Panc1 (cell line): ENCODE results near the gene ORM2. TPM values are rescaled to one million over a fixed set of nuclear protein-coding genes. Genes with fewer than 3 reads are reported as not detected.

Experiments used
- ATAC-seq: fragments of 200-7000 bp; cut with Tn5 transposase; 2 replicates; pipeline ENCODE4 v1.9.1; 2020; ENCODE audit warnings: mild to moderate bottlenecking, moderate library complexity
- BruUV-seq: library from RNA; stranded (reverse); fragments of 400-500 nt; replicated peaks from 2 replicates; lab custom pipeline; 2021; lab: Mats Ljungman, UMichigan
- CTCF ChIA-PET: fragments of 300-600 bp; sonication (Branson Sonifier 250); formaldehyde crosslinking; loops from one replicate; lab custom pipeline; 2022; ENCODE audit warnings: antibody characterized with exemption; lab: Charles Lee
- POLR2A ChIA-PET: fragments of 300-600 bp; sonication (Branson Sonifier 250); formaldehyde crosslinking; loops from one replicate; lab custom pipeline; 2022; ENCODE audit warnings: antibody characterized with exemption; lab: Charles Lee
- DNase-seq: peaks from one replicate; pipeline ENCODE4 v3.0.0-alpha.2; 2010; ENCODE audit warnings: low read depth, low spot score
- H3K27ac ChIP-seq: 2 replicates; pipeline ENCODE4 v1.5.1; 2011; ENCODE audit warnings: mild to moderate bottlenecking, low read length, inconsistent platforms
- H3K27me3 ChIP-seq: fragments of 200-500 bp; sonication (Bioruptor generic); 2 replicates; pipeline ENCODE4 v1.6.0; 2014; ENCODE audit warnings: low read length, inconsistent platforms; ENCODE audit not compliant: control insufficient read depth, insufficient read depth
- H3K36me3 ChIP-seq: fragments of 200-500 bp; sonication (Bioruptor generic); 2 replicates; pipeline ENCODE4 v1.5.1; 2014; ENCODE audit warnings: inconsistent platforms, mild to moderate bottlenecking, low read length, moderate library complexity; ENCODE audit not compliant: control insufficient read depth, insufficient read depth
- H3K4me1 ChIP-seq: 2 replicates; pipeline ENCODE4 v1.5.1; 2011; ENCODE audit warnings: inconsistent platforms, mild to moderate bottlenecking, low read length, moderate library complexity; ENCODE audit not compliant: control insufficient read depth, insufficient read depth
- H3K4me3 ChIP-seq, 2 experiments: 2 replicates each; pipeline ENCODE4 v1.5.1; 2011 to 2012; ENCODE audit warnings: low read depth in 2 of 2, low read length in 2 of 2, mild to moderate bottlenecking in 2 of 2, inconsistent platforms in 1 of 2, moderate library complexity in 1 of 2
- H3K9me3 ChIP-seq: fragments of 200-500 bp; sonication (Bioruptor generic); 2 replicates; pipeline ENCODE4 v1.5.1; 2014; ENCODE audit warnings: low read depth, mild to moderate bottlenecking, inconsistent platforms, low read length, moderate library complexity; ENCODE audit not compliant: control insufficient read depth, insufficient read depth
- POLR2AphosphoS5 ChIP-seq: IDR thresholded peaks from 2 replicates; pipeline ENCODE4 v1.6.1; 2012; ENCODE audit warnings: mild to moderate bottlenecking, low read depth, low read length, moderate library complexity
- SIN3A ChIP-seq: IDR thresholded peaks from 2 replicates; pipeline ENCODE4 v1.6.1; 2012; ENCODE audit warnings: low read depth, mild to moderate bottlenecking, low read length, moderate library complexity, borderline replicate concordance; ENCODE audit not compliant: insufficient read depth
- TCF7L2 ChIP-seq: IDR thresholded peaks from 2 replicates; pipeline ENCODE4 v1.6.1; 2011; ENCODE audit warnings: mild to moderate bottlenecking, low read depth, low read length, inconsistent platforms
- in situ Hi-C: cut with HindIII; loops from 2 replicates; pipeline ENCODE4 v1.10.0; 2016; ENCODE audit warnings: low sequenced_read_pairs, low pct_unique_long_range_greater_than_20kb
- intact Hi-C: fragments of 100-400 bp; cut with micrococcal nuclease; formaldehyde crosslinking; loops from one replicate; pipeline ENCODE4 v1.10.0; 2022; ENCODE audit not compliant: unreplicated experiment
- total RNA-seq: library from RNA; stranded (reverse); gene quantifications from one replicate; pipeline ENCODE4 v1.2.1, GENCODE V29; 2021; ENCODE audit not compliant: unreplicated experiment
- TF ChIP-seq, protein P1 (sequence below): fragments of 450-650 bp; IDR thresholded peaks from 2 replicates; pipeline ENCODE4 v1.5.1; 2017; ENCODE audit warnings: mild to moderate bottlenecking
- TF ChIP-seq, protein P2 (sequence below), 2 experiments: IDR thresholded peaks; 2 replicates each; pipeline ENCODE4 v1.6.1; 2011 to 2012; ENCODE audit warnings: low read depth in 2 of 2, control low read depth in 1 of 2, low read length in 1 of 2, mild to moderate bottlenecking in 1 of 2, moderate library complexity in 1 of 2; ENCODE audit not compliant: insufficient read depth in 1 of 2

The ORM2 gene
- total RNA-seq, 1 experiment from 2014 or later, result 0.77 TPM

DNA sequence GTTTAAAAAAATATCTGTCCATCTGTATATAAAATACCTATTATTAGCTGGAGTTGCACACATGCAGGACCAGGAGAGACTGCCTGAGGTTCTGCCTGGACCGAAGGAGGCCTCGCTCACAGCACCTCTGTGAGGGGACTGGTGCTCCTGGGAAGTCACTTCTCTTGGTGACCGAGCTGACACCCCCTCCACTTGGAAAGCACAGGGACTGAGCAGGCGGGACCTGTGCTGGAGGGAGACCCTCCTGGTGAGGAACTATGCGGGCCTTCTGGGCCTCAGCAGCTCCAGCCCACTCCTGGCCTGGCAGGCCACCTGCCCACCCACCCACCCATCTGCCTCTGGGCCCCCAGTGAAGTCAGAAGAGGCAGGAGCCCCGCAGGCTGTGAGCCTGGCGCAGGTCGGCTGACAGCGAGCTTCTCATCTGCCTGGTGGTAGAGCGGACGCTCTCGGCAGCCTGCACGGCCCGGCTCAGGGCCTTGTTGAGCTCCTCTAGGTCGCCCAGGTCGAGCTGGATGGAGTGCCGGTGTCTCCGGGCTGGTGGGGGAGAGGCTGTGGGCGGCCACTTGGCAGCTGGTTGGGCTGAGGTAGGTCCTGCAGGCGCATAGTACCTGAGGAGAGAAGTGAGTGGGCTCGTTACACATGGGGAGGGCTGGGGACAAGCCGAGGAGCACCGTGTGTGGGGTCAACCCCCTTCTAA is 7.2 kb downstream of the ORM2 start:
- no peak for ATAC-seq
- no peak overlapping the region for H3K27ac ChIP-seq
- H3K4me3 ChIP-seq, result no peak overlapping the region
- TF ChIP-seq POLR2AphosphoS5 (no peak), SIN3A (no peak), TCF7L2 (no peak)
- TF ChIP-seq, protein P1, sequence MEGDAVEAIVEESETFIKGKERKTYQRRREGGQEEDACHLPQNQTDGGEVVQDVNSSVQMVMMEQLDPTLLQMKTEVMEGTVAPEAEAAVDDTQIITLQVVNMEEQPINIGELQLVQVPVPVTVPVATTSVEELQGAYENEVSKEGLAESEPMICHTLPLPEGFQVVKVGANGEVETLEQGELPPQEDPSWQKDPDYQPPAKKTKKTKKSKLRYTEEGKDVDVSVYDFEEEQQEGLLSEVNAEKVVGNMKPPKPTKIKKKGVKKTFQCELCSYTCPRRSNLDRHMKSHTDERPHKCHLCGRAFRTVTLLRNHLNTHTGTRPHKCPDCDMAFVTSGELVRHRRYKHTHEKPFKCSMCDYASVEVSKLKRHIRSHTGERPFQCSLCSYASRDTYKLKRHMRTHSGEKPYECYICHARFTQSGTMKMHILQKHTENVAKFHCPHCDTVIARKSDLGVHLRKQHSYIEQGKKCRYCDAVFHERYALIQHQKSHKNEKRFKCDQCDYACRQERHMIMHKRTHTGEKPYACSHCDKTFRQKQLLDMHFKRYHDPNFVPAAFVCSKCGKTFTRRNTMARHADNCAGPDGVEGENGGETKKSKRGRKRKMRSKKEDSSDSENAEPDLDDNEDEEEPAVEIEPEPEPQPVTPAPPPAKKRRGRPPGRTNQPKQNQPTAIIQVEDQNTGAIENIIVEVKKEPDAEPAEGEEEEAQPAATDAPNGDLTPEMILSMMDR, result no peak
- TF ChIP-seq, protein P2, sequence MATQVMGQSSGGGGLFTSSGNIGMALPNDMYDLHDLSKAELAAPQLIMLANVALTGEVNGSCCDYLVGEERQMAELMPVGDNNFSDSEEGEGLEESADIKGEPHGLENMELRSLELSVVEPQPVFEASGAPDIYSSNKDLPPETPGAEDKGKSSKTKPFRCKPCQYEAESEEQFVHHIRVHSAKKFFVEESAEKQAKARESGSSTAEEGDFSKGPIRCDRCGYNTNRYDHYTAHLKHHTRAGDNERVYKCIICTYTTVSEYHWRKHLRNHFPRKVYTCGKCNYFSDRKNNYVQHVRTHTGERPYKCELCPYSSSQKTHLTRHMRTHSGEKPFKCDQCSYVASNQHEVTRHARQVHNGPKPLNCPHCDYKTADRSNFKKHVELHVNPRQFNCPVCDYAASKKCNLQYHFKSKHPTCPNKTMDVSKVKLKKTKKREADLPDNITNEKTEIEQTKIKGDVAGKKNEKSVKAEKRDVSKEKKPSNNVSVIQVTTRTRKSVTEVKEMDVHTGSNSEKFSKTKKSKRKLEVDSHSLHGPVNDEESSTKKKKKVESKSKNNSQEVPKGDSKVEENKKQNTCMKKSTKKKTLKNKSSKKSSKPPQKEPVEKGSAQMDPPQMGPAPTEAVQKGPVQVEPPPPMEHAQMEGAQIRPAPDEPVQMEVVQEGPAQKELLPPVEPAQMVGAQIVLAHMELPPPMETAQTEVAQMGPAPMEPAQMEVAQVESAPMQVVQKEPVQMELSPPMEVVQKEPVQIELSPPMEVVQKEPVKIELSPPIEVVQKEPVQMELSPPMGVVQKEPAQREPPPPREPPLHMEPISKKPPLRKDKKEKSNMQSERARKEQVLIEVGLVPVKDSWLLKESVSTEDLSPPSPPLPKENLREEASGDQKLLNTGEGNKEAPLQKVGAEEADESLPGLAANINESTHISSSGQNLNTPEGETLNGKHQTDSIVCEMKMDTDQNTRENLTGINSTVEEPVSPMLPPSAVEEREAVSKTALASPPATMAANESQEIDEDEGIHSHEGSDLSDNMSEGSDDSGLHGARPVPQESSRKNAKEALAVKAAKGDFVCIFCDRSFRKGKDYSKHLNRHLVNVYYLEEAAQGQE (IDR thresholded peaks at IDR 0.05; ENCODE audit: insufficient read depth in 1 of 2, low read depth in 2 of 2, low read length in 1 of 2), result no peak
- intact Hi-C loops, result no loop called here
- ChIA-PET POLR2A (no interaction called here), CTCF (interaction anchor here (0.5 kb wide), 1 partner anchor 287 kb away, joined by 3 read pairs; no protein-coding TSS in a partner anchor)
- H3K4me1 ChIP-seq, result no peaks in the 10 kb centered on the region
- no peaks in the 10 kb centered on the region for H3K9me3 ChIP-seq
- no peak for DNase-seq
- no TSS peak for BruUV-seq
- no peaks in the 10 kb centered on the region for H3K27me3 ChIP-seq
- no peaks in the 10 kb centered on the region for H3K36me3 ChIP-seq
- in situ Hi-C loops, result no loop called here

DNA sequence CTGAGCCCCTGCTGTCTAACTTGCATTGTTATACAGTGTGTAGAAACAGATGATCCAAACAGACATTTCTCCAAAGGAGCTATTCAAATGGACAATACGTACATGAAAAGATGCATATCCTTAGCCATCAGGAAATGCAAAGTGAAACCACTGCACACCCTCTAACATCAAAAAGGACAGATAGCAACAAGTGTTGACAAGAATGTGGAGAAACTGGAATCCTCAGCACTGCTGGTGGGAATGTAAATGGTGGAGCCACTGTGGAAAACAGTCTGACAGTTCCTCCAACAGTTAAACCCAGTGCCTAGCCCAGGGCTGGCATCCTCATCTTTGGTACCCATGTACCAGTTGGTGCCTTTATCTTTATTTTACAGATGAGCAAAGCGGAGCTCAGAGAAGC is 8.5 kb downstream of the ORM2 start:
- ChIA-PET CTCF (no interaction called here), POLR2A (no interaction called here)
- Histone ChIP-seq H3K4me3 (no peak overlapping the region), H3K27ac (no peak overlapping the region), H3K27me3 (no peaks in the 10 kb centered on the region), H3K9me3 (no peaks in the 10 kb centered on the region), H3K4me1 (no peaks in the 10 kb centered on the region), H3K36me3 (no peaks in the 10 kb centered on the region)
- TF ChIP-seq TCF7L2 (no peak), POLR2AphosphoS5 (no peak), SIN3A (no peak)
- TF ChIP-seq, protein P2 (IDR thresholded peaks at IDR 0.05; ENCODE audit: insufficient read depth in 1 of 2, low read depth in 2 of 2, low read length in 1 of 2), result no peak
- TF ChIP-seq, protein P1, result no peak
- intact Hi-C loops (no loop called here), in situ Hi-C loops (no loop called here)
- DNase-seq (no peak), ATAC-seq (no peak)
- no TSS peak for BruUV-seq
